H9 (cell line): ENCODE data around the gene SH2D3C. TPM values are rescaled to one million over a fixed set of nuclear protein-coding genes. Genes with fewer than 3 reads are reported as not detected.

ENCODE experiments used
- DNase-seq: peaks from one replicate; pipeline ENCODE4 v3.0.0-alpha.2; 2017
- H2AFZ ChIP-seq: one replicate; pipeline ENCODE4 v1.6.1; 2013; ENCODE audit warnings: mild to moderate bottlenecking, low read length, control low read depth, moderate library complexity
- H2AK5ac ChIP-seq: 2 replicates; pipeline ENCODE4 v1.6.1; 2013; ENCODE audit warnings: low read length, control low read depth, mixed read lengths; ENCODE audit not compliant: insufficient read length
- H2BK120ac ChIP-seq: one replicate; pipeline ENCODE4 v1.6.1; 2013; ENCODE audit warnings: low read depth, mild to moderate bottlenecking, low read length, control low read depth, inconsistent platforms; ENCODE audit not compliant: poor library complexity, severe bottlenecking
- H2BK12ac ChIP-seq: 2 replicates; pipeline ENCODE4 v1.6.1; 2013; ENCODE audit warnings: low read length, control low read depth, mixed read lengths, low read depth; ENCODE audit not compliant: insufficient read length
- H2BK15ac ChIP-seq: 2 replicates; pipeline ENCODE4 v1.6.1; 2013; ENCODE audit warnings: low read depth, low read length, control low read depth
- H2BK20ac ChIP-seq: one replicate; pipeline ENCODE4 v1.6.1; 2013; ENCODE audit warnings: low read depth, mild to moderate bottlenecking, low read length, control low read depth, inconsistent platforms; ENCODE audit not compliant: poor library complexity, severe bottlenecking
- H2BK5ac ChIP-seq: 2 replicates; pipeline ENCODE4 v1.6.1; 2013; ENCODE audit warnings: low read length, control low read depth, mixed read lengths; ENCODE audit not compliant: insufficient read length
- H3K14ac ChIP-seq: 2 replicates; pipeline ENCODE4 v1.6.1; 2013; ENCODE audit warnings: low read length, control low read depth; ENCODE audit not compliant: insufficient read depth
- H3K18ac ChIP-seq: 2 replicates; pipeline ENCODE4 v1.6.1; 2013; ENCODE audit warnings: low read depth, mild to moderate bottlenecking, mixed read lengths, low read length, control low read depth; ENCODE audit not compliant: insufficient read length
- H3K23ac ChIP-seq: 2 replicates; pipeline ENCODE4 v1.6.1; 2013; ENCODE audit warnings: low read length, control low read depth, mixed read lengths, low read depth; ENCODE audit not compliant: insufficient read length
- H3K23me2 ChIP-seq: 2 replicates; pipeline ENCODE4 v1.6.1; 2013; ENCODE audit warnings: low read depth, mild to moderate bottlenecking, mixed read lengths, low read length, control low read depth; ENCODE audit not compliant: insufficient read length, poor library complexity, severe bottlenecking
- H3K27ac ChIP-seq: 2 replicates; pipeline ENCODE4 v1.5.1; 2013; ENCODE audit warnings: low read length, control low read depth, mixed read lengths, low read depth; ENCODE audit not compliant: insufficient read length
- H3K27me3 ChIP-seq: 2 replicates; pipeline ENCODE4 v1.6.1; 2013; ENCODE audit warnings: low read length, control low read depth, inconsistent platforms; ENCODE audit not compliant: insufficient read depth
- H3K4ac ChIP-seq: 2 replicates; pipeline ENCODE4 v1.6.1; 2013; ENCODE audit warnings: low read depth, mild to moderate bottlenecking, control low read depth, inconsistent platforms, low read length, moderate library complexity
- H3K4me1 ChIP-seq: 2 replicates; pipeline ENCODE4 v1.6.1; 2013; ENCODE audit warnings: low read length, control low read depth, inconsistent platforms; ENCODE audit not compliant: insufficient read depth
- H3K4me2 ChIP-seq: 2 replicates; pipeline ENCODE4 v1.6.1; 2013; ENCODE audit warnings: low read length, control low read depth, mixed read lengths; ENCODE audit not compliant: insufficient read length, insufficient read depth
- H3K56ac ChIP-seq: 2 replicates; pipeline ENCODE4 v1.6.1; 2013; ENCODE audit warnings: low read depth, mild to moderate bottlenecking, mixed read lengths, low read length, control low read depth; ENCODE audit not compliant: insufficient read length
- H3K79me1 ChIP-seq: 2 replicates; pipeline ENCODE4 v1.6.1; 2013; ENCODE audit warnings: low read depth, mild to moderate bottlenecking, moderate library complexity, low read length, control low read depth, inconsistent platforms; ENCODE audit not compliant: insufficient read depth, poor library complexity, severe bottlenecking
- H3K79me2 ChIP-seq: 2 replicates; pipeline ENCODE4 v1.6.1; 2013; ENCODE audit warnings: low read length, control low read depth, inconsistent platforms; ENCODE audit not compliant: insufficient read depth
- H3K9ac ChIP-seq: 2 replicates; pipeline ENCODE4 v1.6.1; 2013; ENCODE audit warnings: low read length, control low read depth, mixed read lengths; ENCODE audit not compliant: insufficient read length; ENCODE audit errors: extremely low read depth
- H3K9me3 ChIP-seq: one replicate; pipeline ENCODE4 v1.6.1; 2013; ENCODE audit warnings: low read depth, low read length, inconsistent platforms; ENCODE audit not compliant: control insufficient read depth
- H3T11ph ChIP-seq: one replicate; pipeline ENCODE4 v1.6.1; 2013; ENCODE audit warnings: mild to moderate bottlenecking, low read length, control low read depth, inconsistent platforms
- H4K20me1 ChIP-seq: one replicate; pipeline ENCODE4 v1.6.1; 2013; ENCODE audit not compliant: control insufficient read depth, insufficient read length, insufficient read depth
- H4K5ac ChIP-seq: 2 replicates; pipeline ENCODE4 v1.6.1; 2013; ENCODE audit warnings: low read depth, mild to moderate bottlenecking, mixed read lengths, low read length, control low read depth; ENCODE audit not compliant: insufficient read length
- H4K8ac ChIP-seq: replicated peaks from 2 replicates; pipeline ENCODE4 v1.6.1; 2013; ENCODE audit warnings: low read length, control low read depth, mixed read lengths, low read depth; ENCODE audit not compliant: insufficient read length
- H4K91ac ChIP-seq: 2 replicates; pipeline ENCODE4 v1.6.1; 2013; ENCODE audit warnings: low read depth, mild to moderate bottlenecking, moderate library complexity, mixed read lengths, low read length, control low read depth; ENCODE audit not compliant: insufficient read length
- H3K27ac Mint-ChIP-seq, 3 experiments: 2 replicates in 2 of 3; 3 replicates in 1 of 3; pipeline ENCODE4 v1.8.0; 2020 to 2021; ENCODE audit warnings: mixed read lengths in 3 of 3, mild to moderate bottlenecking in 1 of 3, moderate library complexity in 1 of 3
- H3K27me3 Mint-ChIP-seq: 2 replicates; pipeline ENCODE4 v1.8.0; 2021; ENCODE audit warnings: low read depth, mild to moderate bottlenecking, moderate library complexity, mixed read lengths
- H3K36me3 Mint-ChIP-seq, 3 experiments: 2 replicates in 2 of 3; 3 replicates in 1 of 3; pipeline ENCODE4 v1.8.0; 2020 to 2021; ENCODE audit warnings: low read depth in 3 of 3, mixed read lengths in 3 of 3; ENCODE audit not compliant: insufficient read depth in 1 of 3
- H3K4me1 Mint-ChIP-seq, 2 experiments: 2 replicates each; pipeline ENCODE4 v1.8.0; 2020; ENCODE audit warnings: mixed read lengths in 2 of 2
- H3K4me3 Mint-ChIP-seq, 2 experiments: 2 replicates in 1 of 2; 3 replicates in 1 of 2; pipeline ENCODE4 v1.8.0; 2020 to 2021; ENCODE audit warnings: mild to moderate bottlenecking in 2 of 2, mixed read lengths in 2 of 2, moderate library complexity in 1 of 2
- H3K9me3 Mint-ChIP-seq, 2 experiments: 2 replicates in 1 of 2; 3 replicates in 1 of 2; pipeline ENCODE4 v1.8.0; 2020; ENCODE audit warnings: mild to moderate bottlenecking in 2 of 2, mixed read lengths in 2 of 2, moderate library complexity in 1 of 2
- WGBS: extraction: QIAGEN DNeasy Blood & Tissue Kit; methylation state at CpG from one replicate; pipeline ENCODE4 v1.1.7; 2013; ENCODE audit warnings: missing lambda C conversion rate, low lambda C conversion rate, mixed read lengths; ENCODE audit not compliant: insufficient read length; ENCODE audit errors: extremely low coverage; 5-methylcytosine and 5-hydroxymethylcytosine counted together
- total RNA-seq: library from RNA; stranded (reverse); gene quantifications from 2 replicates; pipeline ENCODE4 v1.2.1, GENCODE V29; 2021
- TF ChIP-seq, protein P1 (sequence below): fragments of 200-600 bp; sonication (generic); conservative IDR thresholded peaks from 3 replicates; pipeline ENCODE4 v1.8.0; 2021; ENCODE audit warnings: antibody characterized with exemption, mild to moderate bottlenecking

The SH2D3C gene
- total RNA-seq, 1 experiment from 2014 or later, result 1.7 TPM

DNA sequence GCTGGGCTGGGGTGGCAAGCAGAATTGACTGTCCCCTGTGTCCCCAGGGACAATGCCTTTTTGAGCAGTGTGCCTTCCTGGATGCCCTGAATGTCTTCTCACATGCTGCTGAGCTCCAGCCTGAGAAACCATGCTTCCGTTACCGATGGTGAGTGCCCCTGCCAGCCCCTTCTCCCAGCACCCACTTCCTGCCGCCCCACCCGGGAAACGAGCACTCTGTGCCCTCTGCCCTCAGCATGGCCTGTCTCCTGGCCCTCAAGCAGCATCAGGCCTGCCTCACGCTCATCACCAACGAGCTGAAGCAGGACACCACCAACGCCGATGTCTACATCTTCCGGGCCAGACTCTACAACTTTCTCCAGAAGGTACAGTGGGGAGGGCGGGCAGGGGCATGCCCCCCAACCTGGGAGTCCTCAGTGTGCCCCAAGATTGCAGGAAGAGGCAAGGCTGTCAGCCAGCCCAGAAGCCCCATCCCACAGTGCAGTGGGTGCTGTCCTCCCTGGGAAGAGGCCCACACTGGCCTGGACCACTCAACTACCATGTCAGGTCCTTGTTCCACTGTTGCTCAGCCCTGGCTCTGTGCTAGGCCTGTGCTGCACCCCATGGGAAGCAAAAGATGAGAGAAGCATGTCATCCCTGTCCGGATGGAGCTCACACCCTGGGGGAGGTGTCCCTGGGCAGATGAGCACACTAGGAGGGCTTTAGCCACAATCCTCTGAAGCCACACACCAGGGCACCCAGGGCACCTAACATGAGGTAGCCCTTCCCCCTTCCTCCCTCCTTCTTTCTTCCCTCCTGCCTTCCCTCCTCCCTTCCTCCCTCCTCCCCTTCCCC, 58.2 kb downstream of the SH2D3C start:
- H3K27ac Mint-ChIP-seq, result peak overlapping the region in 1 of 3 experiments; percentile 66; a peak in 2 of 7 replicates
- Histone ChIP-seq H3K4me2 (no peak overlapping the region), H3K9me3 (no peaks in the 10 kb centered on the region), H2BK5ac (no peak overlapping the region), H2BK120ac (no peak overlapping the region), H3K14ac (no peak overlapping the region), H3K4me1 (no peaks in the 10 kb centered on the region; the same call in 1 of the 2 replicates), H3K79me1 (no peaks in the 10 kb centered on the region), H4K8ac (no peak overlapping the region), H2BK20ac (no peak overlapping the region), H3K4ac (no peak overlapping the region), H2AK5ac (no peak overlapping the region), H3K27me3 (no peaks in the 10 kb centered on the region), H3K23me2 (peaks cover 9% of the 10 kb centered on the region), H2BK12ac (no peak overlapping the region), H4K20me1 (no peaks in the 10 kb centered on the region), H3K9ac (no peak overlapping the region), H3T11ph (no peak overlapping the region), H3K18ac (no peak overlapping the region), H4K5ac (no peak overlapping the region), H2AFZ (no peak overlapping the region), H3K23ac (no peak overlapping the region), H3K27ac (no peak overlapping the region), H3K56ac (no peak overlapping the region), H3K79me2 (no peaks in the 10 kb centered on the region), H4K91ac (no peak overlapping the region), H2BK15ac (no peak overlapping the region)
- H3K27me3 Mint-ChIP-seq, result peaks cover 2% of the 10 kb centered on the region; the same call in 1 of the 2 replicates
- no peak overlapping the region; a peak in 1 of 5 replicates for H3K4me3 Mint-ChIP-seq
- WGBS, result no CpG with 5 or more reads among the region's 12 CpGs
- H3K9me3 Mint-ChIP-seq, result no peaks in the 10 kb centered on the region; a peak in 1 of 5 replicates
- H3K36me3 Mint-ChIP-seq, result no peaks in the 10 kb centered on the region
- TF ChIP-seq, protein P1, sequence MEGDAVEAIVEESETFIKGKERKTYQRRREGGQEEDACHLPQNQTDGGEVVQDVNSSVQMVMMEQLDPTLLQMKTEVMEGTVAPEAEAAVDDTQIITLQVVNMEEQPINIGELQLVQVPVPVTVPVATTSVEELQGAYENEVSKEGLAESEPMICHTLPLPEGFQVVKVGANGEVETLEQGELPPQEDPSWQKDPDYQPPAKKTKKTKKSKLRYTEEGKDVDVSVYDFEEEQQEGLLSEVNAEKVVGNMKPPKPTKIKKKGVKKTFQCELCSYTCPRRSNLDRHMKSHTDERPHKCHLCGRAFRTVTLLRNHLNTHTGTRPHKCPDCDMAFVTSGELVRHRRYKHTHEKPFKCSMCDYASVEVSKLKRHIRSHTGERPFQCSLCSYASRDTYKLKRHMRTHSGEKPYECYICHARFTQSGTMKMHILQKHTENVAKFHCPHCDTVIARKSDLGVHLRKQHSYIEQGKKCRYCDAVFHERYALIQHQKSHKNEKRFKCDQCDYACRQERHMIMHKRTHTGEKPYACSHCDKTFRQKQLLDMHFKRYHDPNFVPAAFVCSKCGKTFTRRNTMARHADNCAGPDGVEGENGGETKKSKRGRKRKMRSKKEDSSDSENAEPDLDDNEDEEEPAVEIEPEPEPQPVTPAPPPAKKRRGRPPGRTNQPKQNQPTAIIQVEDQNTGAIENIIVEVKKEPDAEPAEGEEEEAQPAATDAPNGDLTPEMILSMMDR, result no peak
- peaks cover 5 to 18% of the 10 kb centered on the region in 2 experiments for H3K4me1 Mint-ChIP-seq
- no peak for DNase-seq
